H1 (cell line): ENCODE measurements around the gene AGPS. TPM values are rescaled to one million over a fixed set of nuclear protein-coding genes. Genes with fewer than 3 reads are reported as not detected.

Source experiments
- CTCF ChIA-PET: fragments of 300-600 bp; sonication (Branson Sonifier 250); formaldehyde crosslinking; loops from one replicate; lab custom pipeline; 2021; ENCODE audit not compliant: partially characterized antibody; lab: Charles Lee
- POLR2A ChIA-PET: fragments of 300-600 bp; sonication (Branson Sonifier 250); formaldehyde crosslinking; loops from one replicate; lab custom pipeline; 2021; ENCODE audit warnings: inconsistent platforms; ENCODE audit not compliant: partially characterized antibody; lab: Charles Lee
- DNase-seq, 2 experiments: peaks; one replicate each; pipeline versions ENCODE4 v3.0.0 to v3.0.0-alpha.2; 2010 to 2022; ENCODE audit warnings: low spot score in 2 of 2, low read depth in 1 of 2, mixed read lengths in 1 of 2
- FAIRE-seq: peaks from 2 replicates; lab custom pipeline; 2011; peaks lifted over from hg19 to GRCh38; lab: Jason Lieb, UNC
- H2AFZ ChIP-seq: 2 replicates; pipeline ENCODE4 v1.8.1; 2012; ENCODE audit warnings: low read length, inconsistent platforms
- H2AK5ac ChIP-seq: 2 replicates; pipeline ENCODE4 v1.6.1; 2013; ENCODE audit warnings: low read depth, low read length
- H2BK120ac ChIP-seq: replicated peaks from 2 replicates; pipeline ENCODE3; 2013; ENCODE audit warnings: low read depth, low read length, inconsistent platforms
- H2BK12ac ChIP-seq: 2 replicates; pipeline ENCODE4 v1.6.1; 2013; ENCODE audit warnings: low read depth, low read length
- H2BK15ac ChIP-seq: 2 replicates; pipeline ENCODE4 v1.6.1; 2013; ENCODE audit warnings: low read length
- H2BK20ac ChIP-seq: 2 replicates; pipeline ENCODE4 v1.6.1; 2013; ENCODE audit warnings: low read length
- H2BK5ac ChIP-seq: 2 replicates; pipeline ENCODE4 v1.6.1; 2013; ENCODE audit warnings: low read depth, low read length
- H3K14ac ChIP-seq: 2 replicates; pipeline ENCODE4 v1.6.1; 2013; ENCODE audit warnings: inconsistent platforms; ENCODE audit not compliant: insufficient read length
- H3K18ac ChIP-seq: 2 replicates; pipeline ENCODE4 v1.6.1; 2013; ENCODE audit warnings: low read length; ENCODE audit errors: extremely low read depth
- H3K23ac ChIP-seq: 2 replicates; pipeline ENCODE4 v1.6.1; 2013; ENCODE audit warnings: inconsistent platforms; ENCODE audit not compliant: insufficient read length
- H3K23me2 ChIP-seq: 2 replicates; pipeline ENCODE4 v1.6.1; 2013; ENCODE audit warnings: low read depth, low read length
- H3K27ac ChIP-seq: 2 replicates; pipeline ENCODE4 v1.6.1; 2011; ENCODE audit warnings: low read depth, low read length, inconsistent platforms
- H3K27me3 ChIP-seq, 4 experiments: replicated peaks in 1 of 4; 1 replicate in 1 of 4; 2 replicates in 3 of 4; pipeline versions ENCODE4 v1.6.1 to v1.8.1; 2011 to 2013; ENCODE audit warnings: low read length in 3 of 4, mild to moderate bottlenecking in 3 of 4, inconsistent platforms in 2 of 4, mixed read lengths in 2 of 4, moderate library complexity in 1 of 4; ENCODE audit not compliant: control insufficient read depth in 3 of 4, insufficient read depth in 3 of 4; ENCODE audit errors: extremely low read depth in 1 of 4
- H3K36me3 ChIP-seq, 4 experiments: 2 replicates each; pipeline versions ENCODE4 v1.6.1 to v1.8.1; 2011 to 2013; ENCODE audit warnings: mild to moderate bottlenecking in 4 of 4, low read length in 3 of 4, moderate library complexity in 2 of 4, control low read depth in 1 of 4, inconsistent platforms in 1 of 4; ENCODE audit not compliant: insufficient read depth in 4 of 4, control insufficient read depth in 2 of 4
- H3K4ac ChIP-seq: replicated peaks from 2 replicates; pipeline ENCODE3; 2013; ENCODE audit warnings: low read length, low read depth, mixed read lengths, inconsistent platforms; ENCODE audit not compliant: insufficient read length
- H3K4me1 ChIP-seq, 4 experiments: replicated peaks in 1 of 4; 1 replicate in 1 of 4; 2 replicates in 3 of 4; pipeline versions ENCODE4 v1.6.1 to v1.8.1; 2011 to 2013; ENCODE audit warnings: low read length in 3 of 4, inconsistent platforms in 2 of 4, mixed read lengths in 1 of 4; ENCODE audit not compliant: insufficient read depth in 4 of 4, control insufficient read depth in 3 of 4
- H3K4me2 ChIP-seq, 2 experiments: 2 replicates each; pipeline versions ENCODE4 v1.6.1 to v1.8.1; 2011 to 2013; ENCODE audit warnings: low read depth in 2 of 2, low read length in 2 of 2, control low read depth in 1 of 2, inconsistent platforms in 1 of 2, mild to moderate bottlenecking in 1 of 2; ENCODE audit not compliant: insufficient read depth in 1 of 2
- H3K4me3 ChIP-seq, 4 experiments: fragments of 200-600, 300-600 bp in 1 of 4; sonication (generic), shearing (Covaris generic), sonication (Bioruptor Twin) in 1 of 4; 2 replicates each; pipeline versions ENCODE4 v1.5.1 to v1.8.1; 2011 to 2016; ENCODE audit warnings: low read length in 4 of 4, low read depth in 3 of 4, control low read depth in 2 of 4, inconsistent platforms in 2 of 4, mild to moderate bottlenecking in 2 of 4, mixed read lengths in 1 of 4, moderate library complexity in 1 of 4; ENCODE audit not compliant: insufficient read depth in 2 of 4; ENCODE audit errors: extremely low read depth in 1 of 4
- H3K56ac ChIP-seq: replicated peaks from 2 replicates; pipeline ENCODE3; 2013; ENCODE audit warnings: low read depth, mild to moderate bottlenecking, mixed read lengths, low read length, inconsistent platforms; ENCODE audit not compliant: insufficient read length
- H3K79me1 ChIP-seq: 2 replicates; pipeline ENCODE4 v1.6.1; 2013; ENCODE audit warnings: low read depth, low read length, control low read depth
- H3K79me2 ChIP-seq, 2 experiments: 2 replicates each; pipeline versions ENCODE4 v1.6.1 to v1.8.1; 2012 to 2013; ENCODE audit warnings: low read length in 2 of 2, mild to moderate bottlenecking in 2 of 2, inconsistent platforms in 1 of 2; ENCODE audit not compliant: insufficient read depth in 2 of 2, control insufficient read depth in 1 of 2
- H3K9ac ChIP-seq, 4 experiments: replicated peaks in 1 of 4; 1 replicate in 1 of 4; 2 replicates in 3 of 4; pipeline versions ENCODE4 v1.6.1 to v1.8.1; 2011 to 2013; ENCODE audit warnings: low read depth in 3 of 4, low read length in 3 of 4, control low read depth in 2 of 4, mild to moderate bottlenecking in 2 of 4, moderate library complexity in 2 of 4, inconsistent platforms in 1 of 4; ENCODE audit errors: extremely low read depth in 1 of 4
- H3K9me3 ChIP-seq, 2 experiments: 2 replicates each; pipeline versions ENCODE4 v1.6.1 to v1.8.1; 2012 to 2013; ENCODE audit warnings: mild to moderate bottlenecking in 2 of 2, moderate library complexity in 2 of 2, control low read depth in 1 of 2, inconsistent platforms in 1 of 2, low read depth in 1 of 2, low read length in 1 of 2, mixed read lengths in 1 of 2; ENCODE audit not compliant: insufficient read depth in 2 of 2
- H4K20me1 ChIP-seq, 2 experiments: replicated peaks in 1 of 2; 2 replicates each; pipeline versions ENCODE3 to v1.8.1; 2011 to 2013; ENCODE audit warnings: inconsistent platforms in 2 of 2, low read length in 2 of 2, mild to moderate bottlenecking in 1 of 2; ENCODE audit not compliant: insufficient read depth in 2 of 2, control insufficient read depth in 1 of 2
- H4K5ac ChIP-seq: 2 replicates; pipeline ENCODE4 v1.6.1; 2013; ENCODE audit warnings: low read length, low read depth, mixed read lengths, inconsistent platforms; ENCODE audit not compliant: insufficient read length
- H4K8ac ChIP-seq: 2 replicates; pipeline ENCODE4 v1.8.0; 2013; ENCODE audit warnings: mild to moderate bottlenecking, moderate library complexity, low read length, inconsistent platforms; ENCODE audit not compliant: insufficient read depth; ENCODE audit errors: extremely low read depth
- H4K91ac ChIP-seq: replicated peaks from 2 replicates; pipeline ENCODE3; 2013; ENCODE audit warnings: low read length, mixed read lengths, inconsistent platforms; ENCODE audit not compliant: insufficient read length
- SIN3A ChIP-seq, 2 experiments: IDR thresholded peaks in 1 of 2; conservative IDR thresholded peaks in 1 of 2; 2 replicates each; pipeline ENCODE4 v1.6.1; 2011 to 2012; ENCODE audit warnings: low read length in 2 of 2, improper control_type of control experiment in 1 of 2, low read depth in 1 of 2, mild to moderate bottlenecking in 1 of 2
- polyA plus RNA-seq, 7 experiments: library from polyadenylated mRNA; depleted of rRNA in 3 of 7; stranded (reverse) in 5 of 7; unstranded in 2 of 7; fragments of >200 nt in 5 of 7; fragments of 200-250 nt in 2 of 7; gene quantifications; 1 replicate in 5 of 7; 2 replicates in 1 of 7; 4 replicates in 1 of 7; pipeline versions ENCODE4 v1.2.1 to v1.2.3, GENCODE V29; 2011 to 2013; ENCODE audit warnings: missing spikeins in 2 of 7, mixed read lengths in 2 of 7
- total RNA-seq: library from RNA; stranded (reverse); fragmentation: NEBNext Ultra II Directional; extraction: Animal tissue kit (Norgen Biotek cat#: 25700); gene quantifications from 2 replicates; pipeline ENCODE4 v1.2.1, GENCODE V29; 2021

The AGPS gene
- total and polyA plus RNA-seq, 2 of the 8 experiments (the other 6 are each of a cell fraction or from before 2014, with no cell fraction given): 7.3 to 57.8 TPM

DNA sequence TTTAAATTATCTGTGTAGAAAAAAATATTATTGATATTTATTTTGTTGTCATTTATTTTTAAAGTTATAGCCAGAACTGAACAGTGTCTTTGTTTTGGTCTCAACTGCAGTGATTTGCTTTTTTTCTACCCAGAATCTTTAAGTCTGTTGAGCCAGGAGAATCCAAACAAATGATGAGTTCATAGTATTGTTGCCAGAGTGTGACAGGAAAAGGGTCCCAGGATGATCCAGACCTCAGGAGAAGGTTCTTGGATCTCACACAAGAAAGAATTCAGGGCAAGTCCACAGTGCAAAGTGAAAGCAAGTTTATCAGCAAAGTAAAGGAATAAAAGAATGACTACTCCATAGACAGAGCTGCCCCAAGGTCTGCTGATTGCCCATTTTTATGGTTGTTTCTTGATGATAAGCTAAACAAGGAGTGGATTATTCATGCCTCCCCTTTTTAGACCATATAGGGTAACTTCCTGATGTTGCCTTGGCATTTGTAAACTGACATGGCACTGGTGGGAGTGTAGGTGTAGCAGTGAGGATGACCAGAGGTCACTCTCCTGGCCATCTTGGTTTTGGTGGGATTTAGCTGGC lies 127.1 kb downstream of the AGPS start:
- Histone ChIP-seq H3K4me1 (peaks cover 0 to 3% (median 0%) of the 10 kb centered on the region in 4 experiments; a peak in 1 of 7 replicates), H3K14ac (no peak overlapping the region), H4K8ac (no peak overlapping the region), H2BK120ac (no peak overlapping the region), H3K9me3 (no peaks in the 10 kb centered on the region), H3K23ac (no peak overlapping the region), H3K18ac (no peak overlapping the region), H3K79me2 (no peaks in the 10 kb centered on the region), H3K79me1 (no peaks in the 10 kb centered on the region), H4K20me1 (no peaks in the 10 kb centered on the region), H3K9ac (no peak overlapping the region), H3K4ac (no peak overlapping the region), H3K23me2 (no peaks in the 10 kb centered on the region), H3K4me2 (no peak overlapping the region), H3K56ac (no peak overlapping the region), H2AK5ac (no peak overlapping the region), H2BK12ac (no peak overlapping the region), H2AFZ (no peak overlapping the region), H3K27me3 (no peaks in the 10 kb centered on the region), H3K4me3 (no peak overlapping the region), H3K36me3 (no peaks in the 10 kb centered on the region; a peak in 1 of 8 replicates), H2BK5ac (no peak overlapping the region), H3K27ac (no peak overlapping the region), H2BK15ac (no peak overlapping the region), H4K91ac (no peak overlapping the region), H4K5ac (no peak overlapping the region), H2BK20ac (no peak overlapping the region)
- ChIA-PET POLR2A (interaction anchor here (1.8 kb wide), 1 partner anchor 33 kb away, joined by 4 read pairs; a partner anchor contains a TSS), CTCF (interaction anchor here (0.6 to 1.9 kb wide), 3 partner anchors 24 to 265 kb away, joined by 3 to 6 read pairs (median 3); no protein-coding TSS in a partner anchor)
- no peak for TF ChIP-seq SIN3A (conservative IDR thresholded peaks at IDR 0.05 in 1 of 2, IDR thresholded peaks at IDR 0.05 in 1 of 2; ENCODE audit: low read depth in 1 of 2, low read length in 2 of 2)
- DNase-seq: no peak
- no peak for FAIRE-seq
